ENCODE results near the gene ARSG. TPM values are rescaled to one million over a fixed set of nuclear protein-coding genes. Genes with fewer than 3 reads are reported as not detected.

The ARSG gene
- polyA plus RNA-seq, 1 donor (not counting 4 experiments of a cell fraction or from before 2014, with no cell fraction given): 0.41 TPM

DNA sequence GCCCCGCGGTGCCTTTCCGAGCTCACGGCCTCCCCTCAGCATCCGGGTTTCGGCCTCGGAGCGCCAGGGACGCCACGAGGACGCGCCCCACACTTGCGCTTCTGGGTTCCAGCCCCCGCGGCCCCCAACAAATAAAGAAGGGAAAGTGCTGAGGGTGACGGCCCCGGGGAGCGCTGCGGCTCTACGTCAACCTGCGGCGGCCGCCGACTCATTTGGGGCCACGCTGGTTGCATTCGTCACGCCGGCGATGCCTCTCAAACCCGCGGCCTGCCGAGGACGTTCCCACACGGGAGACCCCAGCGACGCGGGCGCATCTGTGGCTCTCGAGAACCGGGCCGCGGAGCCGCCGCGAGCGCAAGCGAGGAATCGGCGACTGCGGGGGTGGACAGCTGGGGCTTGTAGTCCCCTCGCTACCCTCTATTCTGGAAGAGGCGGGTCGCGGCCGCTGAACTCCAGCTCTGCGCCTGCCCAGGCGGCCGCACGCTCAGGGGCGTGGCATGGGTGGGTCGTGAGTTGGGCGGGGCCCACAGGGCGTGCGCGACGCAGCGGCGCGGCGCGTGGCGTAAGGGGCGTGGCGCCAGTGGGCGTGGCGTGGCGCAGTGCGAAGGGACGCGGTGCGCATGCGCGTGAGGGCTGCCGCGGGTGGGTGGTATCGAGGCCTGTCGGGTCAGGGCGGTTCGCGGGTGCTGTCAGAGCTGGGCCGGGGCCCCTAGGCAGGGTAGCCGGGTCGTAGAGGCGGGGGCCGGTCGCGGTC lies 43.7 kb upstream of the ARSG start, which contains the start of gene AMZ2:
Gene AMZ2, plus strand, starts transcription at position 599 of the 754 bp plus-strand sequence. CDS start 2,145 bp downstream, outside the sequence.
- Histone ChIP-seq H3K9ac (ENCODE audit: control insufficient read depth, extremely low read depth, insufficient read depth, low read length) (peak within 1 kb of the TSS; percentile 96), H3K9me1 (ENCODE audit: control insufficient read depth, extremely low read depth, insufficient read depth, low read length) (no peaks in the 10 kb centered on the region), H3K9me3 (ENCODE audit: control insufficient read depth, low read depth, low read length) (no peaks in the 10 kb centered on the region), H3K79me2 (ENCODE audit: control insufficient read depth, insufficient read depth, low read length) (peaks cover 5% of the 10 kb centered on the region), H3K4me3 (ENCODE audit: control insufficient read depth in 2 of 3, extremely low read depth in 1 of 3, insufficient read depth in 2 of 3, low read depth in 1 of 3, low read length in 3 of 3) (peak within 1 kb of the TSS; percentile 74 to 90 (median 87)), H3K27me3 (ENCODE audit: control insufficient read depth, extremely low read depth, insufficient read depth, low read length) (no peaks in the 10 kb centered on the region), H3K36me3 (ENCODE audit: control insufficient read depth in 2 of 2, extremely low read depth in 1 of 2, insufficient read depth in 2 of 2, low read length in 2 of 2) (peaks cover 1 to 3% of the 10 kb centered on the region in 2 experiments), H4K20me1 (ENCODE audit: control insufficient read depth, extremely low read depth, insufficient read depth, low read length) (no peaks in the 10 kb centered on the region), H2AFZ (ENCODE audit: control insufficient read depth, low read length) (peak within 1 kb of the TSS; percentile 92), H3K4me1 (ENCODE audit: control insufficient read depth, extremely low read depth, insufficient read depth, low read length) (peaks cover 8% of the 10 kb centered on the region), H3K27ac (ENCODE audit: control insufficient read depth, insufficient read depth, low read length) (peak within 1 kb of the TSS; percentile 96), H3K4me2 (ENCODE audit: control insufficient read depth, extremely low read depth, insufficient read depth, low read depth, low read length) (peak within 1 kb of the TSS; percentile 91)
- FAIRE-seq (no peak), DNase-seq (ENCODE audit: low read depth, low spot score) (peak; percentile 67)
- dilution Hi-C loops (cut with MboI; ENCODE audit: extremely low pct_ligation_motif_present, low sequenced_read_pairs): no loop called here
- no peak for TF ChIP-seq CTCF (optimal IDR thresholded peaks at IDR 0.05 in 1 of 3, IDR thresholded peaks at IDR 0.05 in 1 of 3, conservative IDR thresholded peaks at IDR 0.05 in 1 of 3; ENCODE audit: extremely low read depth in 1 of 3, insufficient read depth in 2 of 3, low read length in 3 of 3)
- TF ChIP-seq EZH2 (IDR thresholded peaks at IDR 0.05; ENCODE audit: low read length): no peak

DNA sequence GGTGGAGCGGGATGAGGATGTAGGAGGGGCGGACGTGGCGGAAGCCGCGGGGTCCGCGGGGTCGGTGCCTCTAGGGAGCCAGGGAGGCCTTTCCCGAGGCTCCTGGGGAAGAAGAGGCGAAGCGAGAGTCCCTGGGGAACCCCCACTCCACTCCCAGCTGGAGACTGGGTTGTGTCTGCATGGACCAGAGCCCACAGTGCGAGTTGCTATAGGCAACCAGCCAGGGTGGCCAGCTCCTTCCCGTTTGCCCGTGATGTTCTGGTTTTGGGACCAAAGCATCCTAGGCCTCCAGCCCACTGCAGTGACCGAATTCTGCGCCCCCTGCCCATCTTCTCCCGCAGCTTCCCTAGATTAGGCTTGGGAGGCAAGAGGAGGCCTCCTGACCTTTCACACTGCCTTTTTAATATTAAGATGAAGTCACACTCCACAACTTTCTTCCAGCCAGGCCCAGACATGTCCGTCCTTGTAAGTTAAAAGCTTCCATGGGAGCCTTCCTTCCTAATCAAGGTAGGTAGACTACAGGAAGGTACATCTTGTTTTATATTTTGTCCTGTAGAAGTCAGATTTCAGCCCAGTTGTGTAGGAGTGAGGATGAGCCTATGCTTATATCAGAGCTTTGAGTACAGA lies 43.0 kb upstream of the ARSG start:
- DNase-seq (ENCODE audit: low read depth, low spot score): no peak
- H2AFZ ChIP-seq (ENCODE audit: control insufficient read depth, low read length): peak overlapping the region; percentile 75
- FAIRE-seq: peak; percentile 70
- no peaks in the 10 kb centered on the region for H3K27me3 ChIP-seq (ENCODE audit: control insufficient read depth, extremely low read depth, insufficient read depth, low read length)
- no peaks in the 10 kb centered on the region for H4K20me1 ChIP-seq (ENCODE audit: control insufficient read depth, extremely low read depth, insufficient read depth, low read length)
- peak overlapping the region; percentile 96 for H3K27ac ChIP-seq (ENCODE audit: control insufficient read depth, insufficient read depth, low read length)
- TF ChIP-seq CTCF (optimal IDR thresholded peaks at IDR 0.05 in 1 of 3, IDR thresholded peaks at IDR 0.05 in 1 of 3, conservative IDR thresholded peaks at IDR 0.05 in 1 of 3; ENCODE audit: extremely low read depth in 1 of 3, insufficient read depth in 2 of 3, low read length in 3 of 3) (no peak), EZH2 (IDR thresholded peaks at IDR 0.05; ENCODE audit: low read length) (no peak)
- peak overlapping the region; percentile 91 for H3K4me2 ChIP-seq (ENCODE audit: control insufficient read depth, extremely low read depth, insufficient read depth, low read depth, low read length)
- dilution Hi-C loops (cut with MboI; ENCODE audit: extremely low pct_ligation_motif_present, low sequenced_read_pairs): no loop called here
- no peaks in the 10 kb centered on the region for H3K9me3 ChIP-seq (ENCODE audit: control insufficient read depth, low read depth, low read length)
- peak overlapping the region; percentile 74 to 90 (median 87) for H3K4me3 ChIP-seq (ENCODE audit: control insufficient read depth in 2 of 3, extremely low read depth in 1 of 3, insufficient read depth in 2 of 3, low read depth in 1 of 3, low read length in 3 of 3)
- peaks cover 8% of the 10 kb centered on the region for H3K4me1 ChIP-seq (ENCODE audit: control insufficient read depth, extremely low read depth, insufficient read depth, low read length)
- peaks cover 1 to 3% of the 10 kb centered on the region in 2 experiments for H3K36me3 ChIP-seq (ENCODE audit: control insufficient read depth in 2 of 2, extremely low read depth in 1 of 2, insufficient read depth in 2 of 2, low read length in 2 of 2)
- H3K9me1 ChIP-seq (ENCODE audit: control insufficient read depth, extremely low read depth, insufficient read depth, low read length): no peaks in the 10 kb centered on the region
- peak overlapping the region; percentile 96 for H3K9ac ChIP-seq (ENCODE audit: control insufficient read depth, extremely low read depth, insufficient read depth, low read length)
- peaks cover 5% of the 10 kb centered on the region for H3K79me2 ChIP-seq (ENCODE audit: control insufficient read depth, insufficient read depth, low read length)
